ENCODE data around the gene DAGLA.

- TF ChIP-seq CTCF (IDR thresholded peaks at IDR 0.05), result no peak
- TF ChIP-seq POLR2A (IDR thresholded peaks at IDR 0.05), result no peak
These were observed 2.0 kb downstream of the DAGLA start for GRCh38 chr11:61682093-61682732.
